ENCODE data around the gene MANBA. TPM values are rescaled to one million over a fixed set of nuclear protein-coding genes. Genes with fewer than 3 reads are reported as not detected.

The MANBA gene
- total and polyA plus RNA-seq, 2 of the 4 experiments (the other 2 are of a cell fraction) = 11.5 to 17.2 TPM

GRCh38 chr4:102779204-102779603 lies 18.4 kb upstream of the MANBA start:
- Histone ChIP-seq H2AK9ac (replicated peaks; ENCODE audit: low read depth, low read length, poor library complexity) (no peak overlapping the region), H3K56ac (ENCODE audit: extremely low read depth, insufficient read depth, low read length) (no peak overlapping the region), H4K91ac (ENCODE audit: insufficient read depth, low read depth, low read length) (no peak overlapping the region), H2BK20ac (ENCODE audit: low read depth, low read length) (no peak overlapping the region), H2AFZ (replicated peaks; ENCODE audit: low read length, poor library complexity) (no peak overlapping the region), H4K5ac (ENCODE audit: low read depth, low read length) (no peak overlapping the region), H3K14ac (replicated peaks; ENCODE audit: low read depth, low read length) (no peak overlapping the region), H2AK5ac (ENCODE audit: low read depth, low read length) (no peak overlapping the region), H3K9ac (ENCODE audit: low read depth, low read length) (no peak overlapping the region), H2BK120ac (ENCODE audit: low read depth, low read length) (no peak overlapping the region), H3K4ac (ENCODE audit: low read depth, low read length) (no peak overlapping the region), H3K4me2 (ENCODE audit: low read depth, low read length) (no peak overlapping the region), H2BK5ac (ENCODE audit: low read depth, low read length, poor library complexity, severe bottlenecking) (no peak overlapping the region), H3K27me3 (ENCODE audit: control insufficient read depth, insufficient read depth, low read length) (no peaks in the 10 kb centered on the region), H3K18ac (ENCODE audit: low read depth, low read length) (no peak overlapping the region), H3K9me1 (ENCODE audit: insufficient read depth, low read length) (no peaks in the 10 kb centered on the region), H3K27ac (ENCODE audit: insufficient read depth, low read length) (no peak overlapping the region), H3K79me1 (ENCODE audit: low read depth in 1 of 2, low read length in 2 of 2) (no peaks in the 10 kb centered on the region), H3K4me3 (ENCODE audit: insufficient read depth, low read depth, low read length) (no peak overlapping the region), H3K9me3 (ENCODE audit: control insufficient read depth, insufficient read depth, low read length) (no peaks in the 10 kb centered on the region), H3K4me1 (ENCODE audit: control insufficient read depth, insufficient read depth, low read length) (no peaks in the 10 kb centered on the region), H2BK15ac (ENCODE audit: low read depth, low read length) (no peak overlapping the region), H3K36me3 (ENCODE audit: control insufficient read depth, insufficient read depth, low read length) (no peaks in the 10 kb centered on the region), H3K23ac (ENCODE audit: low read depth, low read length) (no peak overlapping the region), H4K20me1 (ENCODE audit: insufficient read depth, low read length) (no peaks in the 10 kb centered on the region), H4K8ac (ENCODE audit: low read depth in 2 of 2, low read length in 2 of 2) (no peak overlapping the region)
- ChIA-PET CTCF (interaction anchor here (1.2 kb wide), 1 partner anchor 15 kb away, joined by 4 read pairs; no protein-coding TSS in a partner anchor), POLR2A (ENCODE audit: unreplicated experiment) (no interaction called here)
- DNase-seq (no peak), ATAC-seq (ENCODE audit: low read depth) (no peak)
- in situ Hi-C loops (cut with MboI; ENCODE audit: low sequenced_read_pairs) (no loop called here), dilution Hi-C loops (cut with HindIII; ENCODE audit: low sequenced_read_pairs, unreplicated experiment) (no loop called here), intact Hi-C loops (cut with micrococcal nuclease) (no loop called here)
- BruUV-seq (replicated peaks) = no TSS peak
- TF ChIP-seq MAFK (IDR thresholded peaks at IDR 0.05; ENCODE audit: low read depth, low read length) (no peak), CTCF (conservative IDR thresholded peaks at IDR 0.05; ENCODE audit: low read depth, low read length) (no peak)
- no CpG with 5 or more reads among the region's 4 CpGs for WGBS, 2 experiments (ENCODE audit: extremely low coverage in 2 of 2, insufficient read length in 1 of 2)
